Common myeloid progenitor, CD34-positive (primary cell): Measurements from ENCODE around the gene PRKN.

Experiments
- CTCF ChIA-PET: fragments of 350-600 bp; sonication (Branson Sonifier 250); formaldehyde crosslinking; loops from one replicate; lab custom pipeline; 2021; ENCODE audit warnings: antibody characterized with exemption; lab: Charles Lee
- POLR2A ChIA-PET: fragments of 350-600 bp; sonication (Branson Sonifier 250); formaldehyde crosslinking; loops from one replicate; lab custom pipeline; 2021; ENCODE audit warnings: antibody characterized with exemption; lab: Charles Lee
- DNase-seq, 3 donors: peaks; one replicate each; pipeline versions ENCODE4 v3.0.0 to v3.0.0-alpha.2; 2013
- H3K27ac ChIP-seq, 2 experiments: 1 replicate in 1 of 2; 2 replicates in 1 of 2; pipeline ENCODE4 v1.7.0; 2013; ENCODE audit warnings: inconsistent platforms in 2 of 2, low read length in 2 of 2, mild to moderate bottlenecking in 2 of 2, low read depth in 1 of 2, moderate library complexity in 1 of 2; ENCODE audit not compliant: severe bottlenecking in 2 of 2, insufficient read depth in 1 of 2, poor library complexity in 1 of 2
- H3K27me3 ChIP-seq, 5 experiments: replicated peaks in 2 of 5; 1 replicate in 3 of 5; 2 replicates in 2 of 5; pipeline versions ENCODE4 v1.6.1 to v1.7.0; 2013; ENCODE audit warnings: low read length in 4 of 5, mild to moderate bottlenecking in 2 of 5, moderate library complexity in 2 of 5, inconsistent platforms in 1 of 5; ENCODE audit not compliant: insufficient read depth in 5 of 5, control insufficient read depth in 4 of 5
- H3K36me3 ChIP-seq, 4 experiments: 1 replicate in 2 of 4; 2 replicates in 2 of 4; pipeline versions ENCODE4 v1.6.1 to v1.7.0; 2013; ENCODE audit warnings: low read length in 3 of 4, control low read depth in 1 of 4, mild to moderate bottlenecking in 1 of 4; ENCODE audit not compliant: control insufficient read depth in 4 of 4, insufficient read depth in 4 of 4
- H3K4me1 ChIP-seq, 4 experiments: 1 replicate in 3 of 4; 2 replicates in 1 of 4; pipeline versions ENCODE4 v1.6.1 to v1.7.1; 2013; ENCODE audit warnings: low read length in 3 of 4, mild to moderate bottlenecking in 3 of 4, control low read depth in 1 of 4, inconsistent platforms in 1 of 4, moderate library complexity in 1 of 4; ENCODE audit not compliant: control insufficient read depth in 4 of 4, insufficient read depth in 4 of 4; ENCODE audit errors: control extremely low read depth in 1 of 4
- H3K4me3 ChIP-seq, 7 experiments: 1 replicate in 4 of 7; 2 replicates in 3 of 7; pipeline versions ENCODE4 v1.5.1 to v1.7.0; 2013; ENCODE audit warnings: mild to moderate bottlenecking in 7 of 7, low read length in 6 of 7, moderate library complexity in 6 of 7, inconsistent platforms in 2 of 7, low read depth in 2 of 7, control low read depth in 1 of 7; ENCODE audit not compliant: insufficient read depth in 4 of 7, control insufficient read depth in 1 of 7; ENCODE audit errors: extremely low read depth in 1 of 7
- H3K9me3 ChIP-seq, 5 experiments: 1 replicate in 4 of 5; 2 replicates in 1 of 5; pipeline versions ENCODE4 v1.6.1 to v1.7.1; 2013; ENCODE audit warnings: low read length in 4 of 5, mild to moderate bottlenecking in 2 of 5, inconsistent platforms in 1 of 5, low read depth in 1 of 5, moderate library complexity in 1 of 5; ENCODE audit not compliant: control insufficient read depth in 4 of 5, insufficient read depth in 2 of 5; ENCODE audit errors: control extremely low read depth in 1 of 5
- WGBS: methylation state at CpG from one replicate; pipeline ENCODE4 v1.1.5; 2013; ENCODE audit not compliant: insufficient coverage; 5-methylcytosine and 5-hydroxymethylcytosine counted together

The PRKN gene

DNA sequence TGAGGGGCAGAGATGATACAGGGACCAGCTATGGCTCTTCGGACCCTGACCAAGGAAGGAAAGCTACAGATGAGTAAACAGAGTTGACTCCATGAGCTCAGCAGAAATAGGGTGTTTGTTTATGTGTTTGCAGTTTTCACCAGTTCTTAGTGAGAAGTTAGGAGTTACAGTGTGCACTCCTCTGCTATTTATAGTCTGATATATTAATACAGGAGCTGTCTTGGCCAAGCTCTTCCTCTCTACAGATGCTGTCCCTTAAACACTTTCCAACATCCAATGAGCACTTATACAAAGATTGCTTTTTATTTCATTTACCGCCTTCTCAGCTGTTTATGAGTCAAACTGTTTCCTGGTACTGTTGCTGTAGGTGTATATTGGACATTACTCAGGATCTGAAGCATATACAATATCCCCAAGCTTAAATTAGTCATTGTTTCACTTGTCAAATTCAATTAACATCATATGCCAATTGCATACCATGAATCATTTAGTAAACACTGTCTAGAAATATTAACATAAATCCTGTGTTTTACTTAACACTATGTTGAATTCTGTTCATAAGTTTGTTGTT lies 618.0 kb downstream of the PRKN start:
- whole genome bisulfite sequencing: 100% methylated on average over 1 of the region's 2 CpGs
- no peaks in the 10 kb centered on the region for H3K4me1 ChIP-seq
- CTCF ChIA-PET: no interaction called here
- DNase-seq: no peak
- H3K36me3 ChIP-seq: no peaks in the 10 kb centered on the region
- H3K27ac ChIP-seq: no peak overlapping the region
- POLR2A ChIA-PET: no interaction called here
- no peak overlapping the region for H3K4me3 ChIP-seq
- H3K9me3 ChIP-seq: peaks cover 0 to 4% (median 0%) of the 10 kb centered on the region in 5 experiments
- no peaks in the 10 kb centered on the region for H3K27me3 ChIP-seq

DNA sequence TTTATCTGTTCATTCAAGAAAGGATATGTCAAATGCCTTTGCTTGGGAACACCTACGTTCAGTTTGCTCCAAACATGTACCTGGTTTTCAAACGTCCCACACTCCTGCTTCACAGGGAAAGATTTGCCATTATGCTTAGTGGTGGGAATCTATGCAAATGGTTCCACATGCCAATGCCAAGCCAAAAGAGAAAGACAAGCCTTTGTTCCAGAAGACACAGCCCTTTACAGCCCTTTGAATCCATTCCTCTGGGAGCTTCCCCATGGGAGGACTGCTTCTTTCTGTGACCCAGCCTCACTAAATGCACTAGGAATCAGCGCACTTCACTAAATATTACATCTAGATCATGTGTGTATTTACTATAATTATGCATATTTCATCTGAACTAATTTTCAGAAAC lies 619.5 kb downstream of the PRKN start:
- Histone ChIP-seq H3K27me3 (no peaks in the 10 kb centered on the region), H3K27ac (no peak overlapping the region), H3K9me3 (peaks cover 0 to 4% (median 0%) of the 10 kb centered on the region in 5 experiments), H3K36me3 (no peaks in the 10 kb centered on the region), H3K4me3 (no peak overlapping the region), H3K4me1 (no peaks in the 10 kb centered on the region)
- DNase-seq: no peak
- CTCF ChIA-PET: no interaction called here
- WGBS: 100% methylated on average over 2 of the region's 3 CpGs
- POLR2A ChIA-PET: no interaction called here

DNA sequence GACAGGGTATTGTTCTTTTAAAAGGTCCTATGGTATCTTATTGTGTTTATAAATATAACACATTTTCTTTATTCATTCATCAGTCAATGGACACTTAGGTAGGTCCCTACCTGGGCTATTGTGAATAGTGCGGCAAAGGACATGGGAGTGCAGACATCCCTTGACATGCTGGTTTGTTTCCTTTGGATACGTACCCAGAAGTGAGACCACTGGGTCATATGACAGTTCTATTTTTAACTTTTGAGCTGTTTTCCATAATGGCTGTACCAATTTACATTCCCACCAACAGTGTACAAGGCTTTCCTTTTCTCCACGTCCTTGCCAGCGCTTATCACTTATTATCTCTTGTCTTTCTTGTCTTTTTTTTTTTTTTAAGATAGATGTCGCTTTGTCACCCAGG lies 627.5 kb downstream of the PRKN start:
- Histone ChIP-seq H3K4me1 (peaks cover 0 to 7% (median 0%) of the 10 kb centered on the region in 4 experiments), H3K36me3 (no peaks in the 10 kb centered on the region), H3K27ac (no peak overlapping the region), H3K27me3 (no peaks in the 10 kb centered on the region), H3K9me3 (peaks cover 0 to 4% (median 0%) of the 10 kb centered on the region in 5 experiments), H3K4me3 (no peak overlapping the region)
- DNase-seq: no peak
- POLR2A ChIA-PET: no interaction called here
- CTCF ChIA-PET: no interaction called here
- WGBS: 100% methylated on average over 2 of the region's 5 CpGs

DNA sequence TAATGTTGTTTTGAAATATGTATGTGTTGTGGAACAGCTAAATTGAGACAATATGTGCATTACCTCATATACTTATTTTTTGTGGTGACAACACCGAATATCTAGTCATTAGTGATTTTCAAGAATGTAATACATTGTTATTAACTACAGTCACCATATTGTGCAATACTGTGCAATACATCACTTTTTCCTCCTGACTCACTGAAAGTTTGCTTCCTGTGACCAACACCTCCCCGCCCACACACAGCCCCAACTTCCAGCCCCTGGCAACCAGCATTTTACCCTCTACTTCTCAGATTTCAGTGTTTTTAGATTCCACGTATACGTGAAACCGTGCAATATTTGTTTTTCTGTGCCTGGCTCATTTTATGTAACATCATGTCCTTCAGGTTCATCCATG lies 627.9 kb downstream of the PRKN start:
- H3K27ac ChIP-seq: no peak overlapping the region
- ChIA-PET CTCF (no interaction called here), POLR2A (no interaction called here)
- no peaks in the 10 kb centered on the region for H3K36me3 ChIP-seq
- H3K4me3 ChIP-seq: no peak overlapping the region
- peak in 2 of 3 donors; percentile 17 to 44 for DNase-seq
- H3K4me1 ChIP-seq: peaks cover 0 to 7% (median 0%) of the 10 kb centered on the region in 4 experiments
- H3K27me3 ChIP-seq: no peaks in the 10 kb centered on the region
- peaks cover 0 to 4% (median 0%) of the 10 kb centered on the region in 5 experiments for H3K9me3 ChIP-seq
- WGBS: no CpG with 5 or more reads among the region's 5 CpGs

DNA sequence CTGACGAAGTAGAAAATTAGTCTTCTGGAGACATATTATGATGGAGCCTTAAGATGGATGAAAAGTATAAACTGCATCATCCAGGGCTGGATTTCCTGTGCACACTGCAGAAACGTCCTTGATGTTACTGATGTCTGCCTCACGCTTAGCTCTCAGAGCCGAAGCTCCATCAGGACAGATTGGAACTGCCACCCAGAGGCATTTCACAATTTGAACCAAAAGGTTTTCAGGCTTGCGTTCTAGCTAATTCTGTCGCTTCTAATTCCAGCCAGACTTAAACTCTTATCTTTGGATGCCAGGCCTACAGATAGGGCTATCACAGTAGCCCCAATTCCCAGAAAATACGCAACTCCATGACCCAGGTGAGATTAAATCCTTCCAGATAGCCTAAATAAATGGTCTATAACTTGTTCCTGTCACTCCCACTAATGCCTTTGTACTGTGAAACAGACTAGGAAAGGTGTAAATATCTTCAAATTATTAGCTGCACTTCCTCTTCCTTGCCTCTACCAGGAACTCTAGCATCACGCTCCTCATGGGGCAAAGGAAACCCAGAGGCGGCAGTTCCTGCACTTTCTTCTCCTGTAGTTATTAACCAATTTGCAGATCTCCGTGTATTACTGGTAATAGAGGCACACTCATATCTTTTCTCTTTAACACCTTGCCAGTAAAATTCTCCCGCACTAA lies 634.6 kb downstream of the PRKN start:
- DNase-seq: no peak
- H3K4me3 ChIP-seq: no peak overlapping the region
- WGBS: 98% methylated on average over 11 of the region's 11 CpGs
- no peaks in the 10 kb centered on the region for H3K36me3 ChIP-seq
- H3K27me3 ChIP-seq: no peaks in the 10 kb centered on the region
- POLR2A ChIA-PET: no interaction called here
- CTCF ChIA-PET: no interaction called here
- no peaks in the 10 kb centered on the region for H3K4me1 ChIP-seq
- H3K27ac ChIP-seq: no peak overlapping the region
- H3K9me3 ChIP-seq: peaks cover 0 to 4% (median 0%) of the 10 kb centered on the region in 5 experiments

DNA sequence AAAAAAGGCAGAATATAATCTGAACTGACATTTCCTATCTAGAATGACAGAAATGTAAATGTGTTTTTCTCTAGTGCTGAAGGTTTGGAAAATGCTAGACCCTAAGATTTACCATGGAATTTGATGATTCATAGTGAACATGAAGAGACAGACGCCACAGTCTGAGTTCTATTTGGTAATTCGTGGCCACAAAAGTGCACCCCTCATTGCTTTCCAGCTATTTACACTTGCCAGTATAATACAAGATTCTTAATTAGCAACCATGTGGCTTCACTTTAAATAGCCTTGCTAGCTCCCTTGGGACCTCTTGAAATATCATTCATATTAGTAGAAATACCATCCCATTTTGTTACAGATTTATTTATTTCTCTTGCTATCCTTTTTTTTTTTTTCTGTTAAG lies 636.8 kb downstream of the PRKN start:
- Histone ChIP-seq H3K4me1 (no peaks in the 10 kb centered on the region), H3K27me3 (no peaks in the 10 kb centered on the region), H3K9me3 (no peaks in the 10 kb centered on the region), H3K27ac (no peak overlapping the region), H3K4me3 (no peak overlapping the region), H3K36me3 (no peaks in the 10 kb centered on the region)
- WGBS: 93% methylated on average over 2 of the region's 2 CpGs
- no peak for DNase-seq
- ChIA-PET POLR2A (no interaction called here), CTCF (interaction anchor here (0.6 kb wide), 1 partner anchor 1859 kb away, joined by 3 read pairs; no protein-coding TSS in a partner anchor)

DNA sequence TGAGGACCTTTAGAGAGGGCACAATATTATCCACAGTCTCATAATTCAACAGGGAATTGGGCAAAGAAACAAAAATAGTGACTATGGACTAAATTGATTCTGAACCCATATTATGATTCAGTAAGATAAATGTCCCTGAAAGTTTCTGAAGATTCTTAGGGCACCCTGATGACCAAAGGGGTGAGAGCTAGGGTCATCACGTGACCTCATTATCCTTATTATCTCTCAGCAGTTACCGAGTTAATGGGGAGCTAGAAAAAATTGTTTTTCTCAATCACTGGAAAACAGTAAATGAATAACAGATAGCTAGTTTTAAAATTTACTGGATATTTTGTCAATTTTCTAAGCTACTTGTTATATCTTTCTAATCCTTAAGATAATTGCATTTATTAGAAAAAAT lies 639.5 kb downstream of the PRKN start:
- Histone ChIP-seq H3K27ac (no peak overlapping the region), H3K4me1 (no peaks in the 10 kb centered on the region), H3K36me3 (no peaks in the 10 kb centered on the region), H3K9me3 (no peaks in the 10 kb centered on the region), H3K27me3 (no peaks in the 10 kb centered on the region), H3K4me3 (no peak overlapping the region)
- ChIA-PET POLR2A (no interaction called here), CTCF (no interaction called here)
- DNase-seq: no peak
- no CpG with 5 or more reads among the region's 2 CpGs for WGBS
